OCI-LY1 (cell line): ENCODE measurements around the gene CD200.

Experiments used
- H2AFZ ChIP-seq: fragments of 200-600 bp; sonication (generic), shearing (Covaris generic); 2 replicates; pipeline ENCODE4 v1.6.0; 2014; ENCODE audit warnings: antibody characterized with exemption, mild to moderate bottlenecking, low read length
- H3F3A ChIP-seq: fragments of 200-600 bp; sonication (generic), shearing (Covaris generic); 2 replicates; pipeline ENCODE4 v1.6.0; 2014; ENCODE audit warnings: mild to moderate bottlenecking, antibody characterized with exemption, low read length, moderate library complexity; ENCODE audit not compliant: insufficient read depth
- H3K27ac ChIP-seq: fragments of 200-600 bp; sonication (generic); 2 replicates; pipeline ENCODE4 v1.5.1; 2014; ENCODE audit warnings: low read length, mixed run types, mild to moderate bottlenecking, low read depth; ENCODE audit not compliant: poor library complexity, severe bottlenecking
- H3K27me3 ChIP-seq: fragments of 200-600 bp; sonication (generic); 2 replicates; pipeline ENCODE4 v1.6.0; 2014; ENCODE audit warnings: antibody characterized with exemption, mild to moderate bottlenecking, low read length, moderate library complexity; ENCODE audit not compliant: insufficient read depth
- H3K36me3 ChIP-seq: fragments of 200-600 bp; sonication (generic); 2 replicates; pipeline ENCODE4 v1.6.1; 2014; ENCODE audit warnings: mild to moderate bottlenecking, antibody characterized with exemption, low read length, moderate library complexity, mixed read lengths; ENCODE audit not compliant: insufficient read depth
- H3K4me1 ChIP-seq: fragments of 200-600 bp; sonication (generic); 2 replicates; pipeline ENCODE4 v1.5.1; 2014; ENCODE audit warnings: mild to moderate bottlenecking, low read length, moderate library complexity; ENCODE audit not compliant: insufficient read depth, severe bottlenecking
- H3K4me2 ChIP-seq: fragments of 200-600 bp; sonication (generic), shearing (Covaris generic); 2 replicates; pipeline ENCODE4 v1.6.1; 2014; ENCODE audit warnings: low read length
- H3K4me3 ChIP-seq: fragments of 200-600 bp; sonication (generic); 2 replicates; pipeline ENCODE4 v1.5.1; 2014; ENCODE audit warnings: low read length, low read depth, mild to moderate bottlenecking, mixed read lengths; ENCODE audit not compliant: poor library complexity, severe bottlenecking
- H3K79me2 ChIP-seq: fragments of 200-600 bp; shearing (Covaris generic); 2 replicates; pipeline ENCODE4 v1.6.1; 2016; ENCODE audit warnings: mixed run types, low read length, mixed read lengths; ENCODE audit not compliant: insufficient read depth
- H3K9ac ChIP-seq: fragments of 200-600 bp; sonication (generic), shearing (Covaris generic); 2 replicates; pipeline ENCODE4 v1.6.1; 2014; ENCODE audit warnings: mild to moderate bottlenecking, low read length, mixed read lengths
- H3K9me2 ChIP-seq: fragments of 200-600 bp; sonication (generic), shearing (Covaris generic); 2 replicates; pipeline ENCODE4 v1.6.1; 2014; ENCODE audit warnings: low read depth, mild to moderate bottlenecking, low read length, mixed read lengths
- H3K9me3 ChIP-seq: fragments of 200-600 bp; shearing (Covaris generic); 2 replicates; pipeline ENCODE4 v1.6.1; 2014; ENCODE audit warnings: low read length, mixed read lengths
- H4K20me1 ChIP-seq: fragments of 200-600 bp; sonication (generic), shearing (Covaris generic); 2 replicates; pipeline ENCODE4 v1.6.0; 2016; ENCODE audit warnings: mild to moderate bottlenecking, low read length; ENCODE audit not compliant: insufficient read depth
- CTCF ChIP-seq: fragments of 200-600 bp; sonication (generic), shearing (Covaris generic); IDR thresholded peaks from 2 replicates; pipeline ENCODE4 v1.5.1; 2017; ENCODE audit warnings: mild to moderate bottlenecking, antibody characterized with exemption, low read length, moderate library complexity, mixed read lengths
- EZH2 ChIP-seq: fragments of 200-600 bp; sonication (generic), shearing (Covaris generic); IDR thresholded peaks from 2 replicates; pipeline ENCODE4 v1.8.0; 2017; ENCODE audit warnings: borderline replicate concordance, mixed run types, mild to moderate bottlenecking, antibody characterized with exemption, low read length, moderate library complexity, mixed read lengths

Gene CD200

DNA sequence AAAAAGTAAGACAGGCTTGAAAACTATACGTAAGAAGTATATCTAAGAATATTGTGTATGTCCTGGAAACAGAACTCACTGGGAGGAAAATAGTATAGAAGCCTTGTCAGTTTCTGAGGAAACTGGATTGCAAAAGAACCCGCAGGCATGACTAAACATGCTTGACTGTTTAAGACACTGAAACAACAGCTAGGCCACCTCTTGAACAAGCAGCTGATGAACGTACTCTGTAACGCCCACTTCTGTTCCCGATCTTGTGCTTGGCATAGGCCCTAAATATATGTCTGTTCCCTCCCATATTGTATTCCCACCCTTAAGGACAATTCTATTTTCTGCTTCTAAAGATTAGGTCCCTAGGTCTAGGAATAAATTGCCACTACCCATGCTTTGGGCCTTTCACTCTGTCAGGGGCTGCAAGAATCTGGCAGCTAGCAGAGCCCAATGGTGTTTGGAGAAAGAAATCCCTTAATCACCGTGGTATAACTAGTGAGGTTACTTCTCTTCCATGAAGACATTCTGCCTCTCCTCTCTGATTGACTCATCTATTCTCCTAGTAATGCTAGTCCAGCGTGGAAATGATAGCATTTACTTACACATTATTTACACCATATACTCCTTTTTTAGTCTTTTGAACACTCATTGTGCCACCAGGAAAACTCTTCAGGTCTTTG, 46.2 kb downstream of the CD200 start:
- Histone ChIP-seq H2AFZ (no peak overlapping the region), H3K27me3 (no peaks in the 10 kb centered on the region), H3F3A (no peaks in the 10 kb centered on the region), H4K20me1 (no peaks in the 10 kb centered on the region), H3K9me2 (no peaks in the 10 kb centered on the region), H3K27ac (no peak overlapping the region), H3K36me3 (no peaks in the 10 kb centered on the region), H3K4me3 (no peak overlapping the region), H3K4me1 (no peaks in the 10 kb centered on the region), H3K9ac (no peak overlapping the region), H3K4me2 (no peak overlapping the region), H3K9me3 (no peaks in the 10 kb centered on the region), H3K79me2 (no peaks in the 10 kb centered on the region)
- TF ChIP-seq CTCF, result no peak
- no peak for TF ChIP-seq EZH2

DNA sequence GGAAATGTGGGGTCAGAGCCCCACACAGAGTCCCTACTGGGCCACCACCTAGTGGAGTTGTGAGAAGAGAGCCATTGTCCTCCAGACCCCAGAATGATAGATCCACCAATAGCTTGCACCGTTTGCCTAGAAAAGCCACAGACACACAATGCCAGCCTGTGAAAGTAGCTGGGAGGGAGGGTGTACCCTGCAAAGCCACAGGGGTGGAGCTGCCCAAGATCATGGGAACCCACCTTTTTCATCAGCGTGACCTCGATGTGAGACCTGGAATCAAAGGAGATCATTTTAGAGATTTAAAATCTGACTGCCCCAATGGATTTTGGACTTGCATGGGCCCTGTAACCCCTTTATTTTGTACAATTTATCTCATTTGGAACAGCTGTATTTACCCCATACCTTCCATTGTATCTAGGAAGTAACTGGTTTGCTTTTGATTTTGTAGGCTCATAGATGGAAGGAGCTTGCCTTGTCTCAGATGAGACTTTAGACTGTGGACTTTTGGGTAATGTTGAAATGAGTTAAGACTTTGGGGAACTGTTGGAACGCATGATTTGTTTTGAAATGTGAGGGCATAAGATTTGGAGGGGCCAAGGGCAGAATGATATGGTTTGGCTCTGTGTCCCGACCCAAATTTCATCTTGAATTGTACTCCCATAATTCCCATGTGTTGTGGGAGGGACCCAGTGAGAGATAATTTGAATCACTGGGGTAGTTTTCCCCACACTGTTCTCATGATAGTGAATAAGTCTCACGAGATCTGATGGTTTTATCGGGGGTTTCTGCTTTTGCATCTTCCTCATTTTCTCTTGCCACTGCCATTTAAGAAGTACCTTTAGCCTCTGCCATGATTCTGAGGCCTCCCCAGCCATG, 49.0 kb downstream of the CD200 start:
- Histone ChIP-seq H3K9ac (no peak overlapping the region), H3F3A (no peaks in the 10 kb centered on the region), H4K20me1 (no peaks in the 10 kb centered on the region), H3K27me3 (no peaks in the 10 kb centered on the region), H3K4me1 (no peaks in the 10 kb centered on the region), H2AFZ (no peak overlapping the region), H3K36me3 (no peaks in the 10 kb centered on the region), H3K9me3 (no peaks in the 10 kb centered on the region), H3K9me2 (no peaks in the 10 kb centered on the region), H3K27ac (no peak overlapping the region), H3K4me2 (no peak overlapping the region), H3K4me3 (no peak overlapping the region), H3K79me2 (no peaks in the 10 kb centered on the region)
- TF ChIP-seq CTCF (no peak), EZH2 (no peak)

- Histone ChIP-seq H2AFZ (no peak overlapping the region), H3K36me3 (no peaks in the 10 kb centered on the region), H3K4me2 (no peak overlapping the region)
Measured at GRCh38 chr3:112382543-112383160, 49.7 kb downstream of the CD200 start.

More at GRCh38 chr3:112382543-112383160, 49.7 kb downstream of the CD200 start:
- Histone ChIP-seq H3K27me3 (no peaks in the 10 kb centered on the region), H3K4me3 (no peak overlapping the region), H3K9ac (no peak overlapping the region), H4K20me1 (no peaks in the 10 kb centered on the region), H3K79me2 (no peaks in the 10 kb centered on the region), H3K9me2 (no peaks in the 10 kb centered on the region), H3K27ac (no peak overlapping the region), H3K4me1 (no peaks in the 10 kb centered on the region), H3K9me3 (no peaks in the 10 kb centered on the region), H3F3A (no peaks in the 10 kb centered on the region)
- TF ChIP-seq EZH2, result no peak
- no peak for TF ChIP-seq CTCF
